Pulmonary artery endothelial cell (primary cell): ENCODE measurements around the gene KLF13. TPM values are rescaled to one million over a fixed set of nuclear protein-coding genes. Genes with fewer than 3 reads are reported as not detected.

ENCODE experiments used
- DNase-seq: peaks from one replicate; pipeline ENCODE4 v3.0.0-alpha.2; 2011; ENCODE audit warnings: low read depth, low spot score
- total RNA-seq: library from RNA; depleted of rRNA; stranded (reverse); fragments of >200 nt; gene quantifications from 2 replicates; pipeline ENCODE4 v1.2.3, GENCODE V29; 2014

The KLF13 gene
- total RNA-seq, 1 donor from 2014 or later = 35.5 TPM

- no peak for DNase-seq
Observed at GRCh38 chr15:31377030-31377429, 50.4 kb downstream of the KLF13 start.

DNA sequence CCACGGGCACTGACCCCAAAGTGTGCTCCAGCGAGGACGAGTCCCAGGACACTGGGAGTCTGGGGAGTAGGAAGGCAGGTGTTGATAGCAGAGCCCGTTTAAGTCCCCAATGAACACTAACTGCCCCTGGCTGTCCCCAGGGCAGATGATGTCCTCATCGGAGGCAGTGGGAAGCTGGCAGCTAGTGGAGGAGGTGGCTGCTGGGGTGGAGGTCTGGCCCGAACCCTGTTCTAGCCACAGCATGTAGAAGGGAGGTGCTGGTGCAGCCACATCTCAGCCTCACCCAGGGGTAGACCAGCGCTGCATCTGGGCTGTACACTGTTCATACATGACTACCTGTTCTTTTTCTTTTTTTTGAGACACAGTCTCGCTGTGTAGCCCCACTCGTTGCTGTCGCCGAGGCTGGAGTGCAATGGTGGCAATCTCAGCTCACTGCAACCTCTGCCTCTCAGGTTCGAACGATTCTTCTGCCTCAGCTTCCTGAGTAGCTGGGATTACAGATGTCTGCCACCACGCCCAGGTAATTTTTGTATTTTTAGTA lies 51.8 kb downstream of the KLF13 start:
- DNase-seq = no peak

DNA sequence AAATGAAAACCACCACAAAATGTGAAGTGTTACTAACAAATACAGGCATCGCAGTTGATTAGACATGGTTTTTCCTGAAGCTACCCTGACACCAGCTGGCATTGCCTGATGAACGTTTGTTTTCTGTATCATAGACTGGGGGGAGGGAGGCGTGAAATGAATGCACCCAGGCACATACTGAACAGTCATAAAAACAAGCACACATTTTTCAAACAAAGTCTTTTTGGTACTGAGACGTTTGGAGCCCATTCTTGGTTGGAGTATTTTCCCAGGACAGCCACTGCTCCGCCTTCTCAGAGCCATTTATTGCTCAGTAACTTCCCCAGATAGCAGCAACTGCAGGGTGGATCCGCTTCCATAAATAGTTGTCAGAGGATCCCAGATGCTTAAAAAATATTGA lies 52.4 kb downstream of the KLF13 start:
- DNase-seq = no peak

- DNase-seq = no peak
Observed at GRCh38 chr15:31379577-31379976, 52.9 kb downstream of the KLF13 start.

- no peak for DNase-seq
Observed at GRCh38 chr15:31381801-31382712, 55.4 kb downstream of the KLF13 start.

- DNase-seq = no peak
Observed at GRCh38 chr15:31382713-31383045, 56.0 kb downstream of the KLF13 start.

DNA sequence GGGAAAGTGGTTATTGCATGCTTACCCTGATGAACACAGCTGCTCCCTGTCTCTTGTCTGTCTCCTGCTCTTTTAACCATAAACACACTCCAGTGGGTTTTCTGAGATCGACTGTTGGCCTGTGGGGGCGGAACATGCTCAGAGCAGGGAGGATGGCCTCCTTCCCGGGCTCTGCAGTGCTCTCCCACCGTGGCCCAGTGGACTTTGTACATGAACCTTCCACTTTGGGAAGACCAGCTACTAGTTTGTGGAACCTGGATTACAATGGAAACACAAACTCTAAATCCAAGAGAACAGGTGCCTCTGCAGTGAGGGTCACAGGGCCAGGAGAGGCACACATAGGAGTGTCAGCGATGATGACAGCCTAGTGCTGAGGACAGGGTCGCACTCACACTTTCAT lies 56.5 kb downstream of the KLF13 start:
- DNase-seq = no peak

DNA sequence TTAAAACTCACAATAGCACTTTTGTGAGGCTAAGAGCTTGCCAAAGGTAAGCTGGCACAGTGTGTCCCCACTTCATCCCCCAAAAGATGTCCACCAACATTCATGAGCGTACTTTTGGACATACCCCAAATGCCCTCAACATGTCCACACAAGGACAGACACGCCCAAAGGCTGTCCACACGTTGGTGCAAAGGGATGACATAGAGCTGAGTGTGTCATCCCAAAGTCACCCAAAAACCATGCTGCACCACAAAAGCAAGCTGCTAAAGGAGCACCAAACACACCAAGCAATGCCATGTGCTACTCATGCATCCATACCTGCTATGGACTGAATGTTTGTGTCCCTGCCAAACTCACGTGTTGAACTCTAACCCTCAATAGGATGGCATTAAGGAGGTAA lies 57.9 kb downstream of the KLF13 start:
- no peak for DNase-seq

DNA sequence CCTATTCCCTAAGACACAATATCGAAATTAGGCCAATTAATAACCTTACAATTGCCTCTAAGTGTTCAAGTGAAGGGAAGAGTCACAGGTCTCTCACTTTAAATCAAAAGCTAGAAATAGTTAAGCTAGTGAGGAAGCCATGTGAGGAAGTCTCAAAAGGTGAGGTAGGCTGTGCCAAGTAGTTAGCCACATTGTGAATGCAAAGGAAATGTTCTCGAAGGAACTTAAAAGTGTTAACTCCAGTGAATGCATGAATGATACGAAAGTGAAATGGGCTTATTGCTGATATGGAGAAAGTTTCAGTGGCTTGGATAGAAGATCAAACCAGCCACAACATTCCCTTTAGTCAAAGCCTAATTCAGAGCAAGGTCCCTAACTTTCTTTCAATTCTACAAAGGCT lies 59.1 kb downstream of the KLF13 start:
- no peak for DNase-seq

GRCh38 chr15:31387092-31387478 lies 60.5 kb downstream of the KLF13 start:
- no peak for DNase-seq

DNA sequence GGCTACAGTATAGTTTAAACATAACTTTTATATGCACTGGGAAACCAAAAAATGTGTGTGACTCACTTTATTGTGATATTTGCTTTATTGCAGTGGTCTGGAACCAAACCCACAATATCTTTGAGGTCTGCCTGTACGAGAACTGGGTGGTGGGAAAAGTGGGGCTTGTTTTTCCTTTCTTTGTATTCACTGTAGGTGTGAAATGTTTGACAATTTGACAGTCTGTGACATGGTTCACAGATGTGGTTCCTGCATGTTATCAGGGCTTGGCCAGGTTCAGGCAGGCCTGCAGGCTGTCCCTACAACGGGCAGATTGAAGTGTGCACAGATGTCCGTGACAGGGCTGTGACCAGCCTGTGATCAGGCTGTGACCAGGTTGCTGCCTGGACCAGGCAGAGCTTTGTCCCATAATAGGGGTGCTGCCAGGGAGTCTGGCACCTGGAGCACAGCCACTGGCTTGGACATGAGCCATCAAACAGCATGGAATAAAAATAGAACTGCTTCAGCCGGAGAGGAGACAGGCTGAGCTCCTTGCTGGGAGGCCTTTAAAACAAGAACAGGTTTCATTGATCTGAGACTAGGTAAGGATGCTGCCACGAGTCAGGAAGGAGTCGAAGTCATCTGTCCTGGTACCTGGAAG lies 61.0 kb downstream of the KLF13 start:
- no peak for DNase-seq

GRCh38 chr15:31389576-31389975 lies 62.9 kb downstream of the KLF13 start:
- DNase-seq = no peak

DNA sequence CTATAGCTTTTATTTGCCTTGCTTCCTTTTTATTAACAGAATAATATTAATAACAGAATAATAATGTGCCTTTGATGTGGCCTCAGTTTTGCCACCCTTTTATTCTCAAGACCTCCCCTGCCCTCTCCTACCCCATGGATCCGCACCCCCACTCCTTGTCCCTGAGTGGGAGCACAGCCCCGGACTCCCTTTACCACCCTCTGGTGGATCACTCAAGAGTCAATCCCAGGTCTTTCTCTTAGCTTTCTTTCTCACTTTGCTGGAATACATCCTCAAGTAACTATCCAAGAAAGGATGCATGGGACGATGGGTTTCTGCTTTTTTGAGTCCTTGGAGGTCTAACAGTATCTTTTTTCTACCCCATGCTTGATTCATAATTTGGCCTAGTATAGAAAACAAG lies 63.4 kb downstream of the KLF13 start:
- DNase-seq = no peak

GRCh38 chr15:31390777-31391486 lies 64.3 kb downstream of the KLF13 start:
- DNase-seq = no peak

GRCh38 chr15:31391687-31392671 lies 65.3 kb downstream of the KLF13 start:
- DNase-seq = no peak

- DNase-seq = no peak
Observed at GRCh38 chr15:31392761-31393401, 66.2 kb downstream of the KLF13 start.

DNA sequence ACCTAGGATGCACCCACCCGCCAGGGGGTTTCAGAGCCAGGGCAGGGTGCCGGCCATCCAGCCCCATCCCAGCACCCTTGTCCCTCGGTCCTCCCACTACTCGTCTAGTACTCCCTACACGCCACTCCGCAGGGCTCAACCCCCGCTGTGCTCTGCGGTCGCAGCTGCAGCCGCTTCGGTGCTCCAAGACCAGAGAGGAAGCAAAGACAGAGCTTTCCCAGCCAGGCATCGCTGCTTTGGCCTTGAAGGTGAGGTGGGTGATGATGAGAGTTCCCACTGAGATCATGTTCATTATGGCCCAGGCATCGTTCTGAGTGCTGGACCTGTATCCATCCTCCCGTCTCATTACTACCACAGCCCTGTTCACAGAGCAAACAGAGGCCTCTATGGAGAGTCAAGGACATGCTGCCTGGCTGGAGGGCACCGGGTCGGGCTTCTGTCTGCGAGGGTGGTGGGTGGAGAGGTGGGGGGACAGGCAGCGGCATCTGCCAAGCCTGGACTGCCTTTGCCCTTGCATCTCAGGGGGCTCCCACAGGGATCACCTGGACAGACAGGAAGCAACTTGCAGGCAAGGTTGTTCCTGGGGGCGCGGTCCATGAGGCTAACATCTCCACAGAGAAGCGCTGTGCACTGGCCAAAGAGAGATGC lies 66.9 kb downstream of the KLF13 start:
- no peak for DNase-seq

DNA sequence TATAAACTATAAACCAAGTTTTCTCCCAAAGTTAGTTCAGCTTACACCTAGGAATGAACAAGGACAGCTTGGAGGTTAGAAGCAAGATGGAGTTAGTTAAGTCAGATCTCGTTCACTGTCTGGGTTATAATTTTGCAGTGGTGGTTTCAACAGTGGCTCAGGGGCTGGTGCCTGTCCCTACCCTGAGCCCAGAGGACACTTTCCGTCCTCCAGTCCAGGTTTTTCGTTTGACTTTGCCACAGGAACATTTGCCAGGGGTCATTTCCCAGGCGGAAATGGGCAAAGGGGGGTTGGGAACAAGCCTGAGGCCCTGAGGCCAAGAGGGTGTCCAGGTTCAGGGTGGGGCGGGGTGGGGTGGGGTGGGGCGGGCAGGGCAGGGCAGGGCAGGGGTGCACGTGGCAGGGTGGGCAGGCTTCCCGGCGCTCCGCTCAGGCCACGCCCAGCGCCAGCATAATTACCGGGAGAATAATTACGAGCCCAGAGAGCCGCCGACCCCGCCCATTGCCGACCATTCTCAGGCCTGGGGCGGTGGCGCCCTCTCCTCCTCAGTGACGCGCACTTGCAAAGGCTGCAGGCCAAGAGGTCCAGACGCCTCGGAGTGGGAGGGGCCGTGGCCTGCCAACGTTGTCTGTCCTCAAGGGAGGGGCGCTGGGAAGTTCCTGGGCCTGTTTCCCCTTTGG lies 70.4 kb downstream of the KLF13 start:
- DNase-seq = no peak
